LNCaP clone FGC (cell line): ENCODE data around the gene CCDC73.

ENCODE experiments used
- DNase-seq: peaks from one replicate; pipeline ENCODE4 v3.0.0-alpha.2; 2011; ENCODE audit warnings: low read depth
- H3K4me3 ChIP-seq: 2 replicates; pipeline ENCODE4 v1.5.1; 2011; ENCODE audit warnings: mild to moderate bottlenecking, low read depth, low read length, control low read depth
- TF ChIP-seq, protein P1 (sequence below): IDR thresholded peaks from 2 replicates; pipeline ENCODE4 v1.5.1; 2012; ENCODE audit warnings: mild to moderate bottlenecking; ENCODE audit not compliant: control insufficient read depth, insufficient read depth; ENCODE audit errors: extremely low read depth

Gene CCDC73

DNA sequence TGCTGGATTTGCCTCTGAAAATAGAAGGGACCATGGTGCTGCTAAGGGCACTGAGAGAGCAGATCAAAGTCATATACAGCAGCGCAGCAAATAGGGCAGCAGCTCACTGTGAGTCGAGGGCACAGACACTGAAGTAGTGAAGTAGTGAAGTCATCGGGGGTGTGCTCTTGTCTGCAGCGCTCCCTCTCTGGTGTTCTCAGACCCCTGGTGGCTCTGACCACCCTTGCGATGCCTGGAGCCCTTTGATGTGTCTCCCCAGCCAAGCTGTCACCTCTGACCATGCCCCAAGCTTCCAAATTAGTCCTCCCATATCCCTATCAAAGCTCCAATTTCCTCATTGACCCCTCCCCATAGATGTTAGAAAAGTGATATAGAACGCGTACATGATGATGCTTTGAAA, 238.6 kb downstream of the CCDC73 start:
- TF ChIP-seq, protein P1, sequence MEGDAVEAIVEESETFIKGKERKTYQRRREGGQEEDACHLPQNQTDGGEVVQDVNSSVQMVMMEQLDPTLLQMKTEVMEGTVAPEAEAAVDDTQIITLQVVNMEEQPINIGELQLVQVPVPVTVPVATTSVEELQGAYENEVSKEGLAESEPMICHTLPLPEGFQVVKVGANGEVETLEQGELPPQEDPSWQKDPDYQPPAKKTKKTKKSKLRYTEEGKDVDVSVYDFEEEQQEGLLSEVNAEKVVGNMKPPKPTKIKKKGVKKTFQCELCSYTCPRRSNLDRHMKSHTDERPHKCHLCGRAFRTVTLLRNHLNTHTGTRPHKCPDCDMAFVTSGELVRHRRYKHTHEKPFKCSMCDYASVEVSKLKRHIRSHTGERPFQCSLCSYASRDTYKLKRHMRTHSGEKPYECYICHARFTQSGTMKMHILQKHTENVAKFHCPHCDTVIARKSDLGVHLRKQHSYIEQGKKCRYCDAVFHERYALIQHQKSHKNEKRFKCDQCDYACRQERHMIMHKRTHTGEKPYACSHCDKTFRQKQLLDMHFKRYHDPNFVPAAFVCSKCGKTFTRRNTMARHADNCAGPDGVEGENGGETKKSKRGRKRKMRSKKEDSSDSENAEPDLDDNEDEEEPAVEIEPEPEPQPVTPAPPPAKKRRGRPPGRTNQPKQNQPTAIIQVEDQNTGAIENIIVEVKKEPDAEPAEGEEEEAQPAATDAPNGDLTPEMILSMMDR = no peak
- DNase-seq = no peak
- H3K4me3 ChIP-seq = no peak overlapping the region

DNA sequence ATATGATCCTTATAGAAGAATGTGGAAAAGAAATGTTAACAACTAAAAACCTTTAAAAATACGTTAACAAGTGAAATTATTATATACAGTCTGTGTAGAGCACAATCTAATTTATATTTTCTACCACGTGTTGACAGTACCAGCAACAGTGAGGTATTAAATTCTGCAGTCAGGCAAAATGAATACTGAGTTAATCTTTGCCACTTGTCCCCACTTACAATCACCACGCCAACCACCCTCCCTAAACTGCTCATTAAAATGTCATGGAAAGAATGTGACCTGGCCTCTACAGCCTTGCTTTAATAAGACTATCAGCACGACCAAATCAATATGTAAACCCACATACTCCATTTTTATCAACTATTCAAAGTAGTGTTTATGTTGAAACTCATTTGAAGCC, 239.4 kb downstream of the CCDC73 start:
- TF ChIP-seq, protein P1 = no peak
- no peak overlapping the region for H3K4me3 ChIP-seq
- no peak for DNase-seq
